Stimulated activated naive CD8-positive, alpha-beta T cell treated with anti-CD3 and anti-CD28 coated beads, Interleukin-15, Interleukin-2, amounts not matched to agents 100 ng/mL and 50 ng/mL, for 24 hours (primary cell): ENCODE results near the gene SHC3.
A peak's percentile ranks its signal among the peaks of the same experiment; 100 is the strongest.

Source experiments
- H3K27ac Mint-ChIP-seq: one replicate; pipeline ENCODE4 v1.8.0; 2021; ENCODE audit warnings: mild to moderate bottlenecking, mixed read lengths
- H3K27me3 Mint-ChIP-seq: one replicate; pipeline ENCODE4 v1.8.0; 2021; ENCODE audit warnings: mixed read lengths
- H3K36me3 Mint-ChIP-seq: one replicate; pipeline ENCODE4 v1.8.0; 2021; ENCODE audit warnings: low read depth, mixed read lengths
- H3K4me1 Mint-ChIP-seq: one replicate; pipeline ENCODE4 v1.8.0; 2021; ENCODE audit warnings: low read depth, mixed read lengths
- H3K4me3 Mint-ChIP-seq: one replicate; pipeline ENCODE4 v1.8.0; 2021; ENCODE audit warnings: mild to moderate bottlenecking, mixed read lengths
- H3K9me3 Mint-ChIP-seq: one replicate; pipeline ENCODE4 v1.8.0; 2021; ENCODE audit warnings: mixed read lengths

The SHC3 gene

GRCh38 chr9:88988796-88989641 lies 189.6 kb downstream of the SHC3 start:
- Mint-ChIP-seq H3K27ac (peak overlapping the region; percentile 74), H3K4me1 (peaks cover 35% of the 10 kb centered on the region), H3K27me3 (peaks cover 34% of the 10 kb centered on the region), H3K4me3 (peak overlapping the region; percentile 62), H3K36me3 (no peaks in the 10 kb centered on the region), H3K9me3 (peaks cover 3% of the 10 kb centered on the region)

- H3K4me1 Mint-ChIP-seq, result peaks cover 35% of the 10 kb centered on the region
- H3K4me3 Mint-ChIP-seq, result no peak overlapping the region
- no peak overlapping the region for H3K27ac Mint-ChIP-seq
- H3K27me3 Mint-ChIP-seq, result peaks cover 23% of the 10 kb centered on the region
- no peaks in the 10 kb centered on the region for H3K36me3 Mint-ChIP-seq
- peaks cover 3% of the 10 kb centered on the region for H3K9me3 Mint-ChIP-seq
Observed at GRCh38 chr9:88987661-88988060, 191.0 kb downstream of the SHC3 start.

GRCh38 chr9:88986776-88987175 lies 191.8 kb downstream of the SHC3 start:
- no peaks in the 10 kb centered on the region for H3K36me3 Mint-ChIP-seq
- H3K27ac Mint-ChIP-seq, result no peak overlapping the region
- peaks cover 3% of the 10 kb centered on the region for H3K9me3 Mint-ChIP-seq

DNA sequence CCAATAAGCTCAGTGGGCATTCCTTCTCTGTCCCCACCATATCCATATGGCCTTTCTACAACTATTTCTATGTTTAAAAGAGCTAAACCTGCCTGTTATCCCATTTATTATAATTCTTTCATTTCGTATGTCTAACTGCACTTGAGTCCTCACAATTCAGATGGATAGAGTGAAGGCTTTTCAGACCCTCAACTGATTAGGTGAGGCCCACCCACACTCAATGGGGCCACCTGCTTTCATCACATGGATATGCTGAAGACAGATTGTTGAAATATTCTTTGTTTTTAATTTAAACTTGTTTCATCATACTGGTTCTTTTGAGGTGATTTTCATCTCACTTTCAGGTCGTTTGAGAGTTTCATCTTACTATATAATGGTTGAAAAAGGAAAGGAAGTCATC lies 193.0 kb downstream of the SHC3 start:
- Mint-ChIP-seq H3K36me3 (no peaks in the 10 kb centered on the region), H3K4me3 (no peak overlapping the region), H3K27ac (no peak overlapping the region), H3K4me1 (peaks cover 28% of the 10 kb centered on the region), H3K27me3 (peaks cover 17% of the 10 kb centered on the region), H3K9me3 (peaks cover 3% of the 10 kb centered on the region)

More at GRCh38 chr9:88986776-88987175, 191.8 kb downstream of the SHC3 start:
- Mint-ChIP-seq H3K4me1 (peaks cover 29% of the 10 kb centered on the region), H3K27me3 (peaks cover 18% of the 10 kb centered on the region), H3K4me3 (no peak overlapping the region)

GRCh38 chr9:88984543-88984883 lies 194.1 kb downstream of the SHC3 start:
- no peak overlapping the region for H3K27ac Mint-ChIP-seq
- H3K9me3 Mint-ChIP-seq, result peaks cover 3% of the 10 kb centered on the region
- peaks cover 17% of the 10 kb centered on the region for H3K4me1 Mint-ChIP-seq
- no peaks in the 10 kb centered on the region for H3K36me3 Mint-ChIP-seq
- H3K27me3 Mint-ChIP-seq, result peaks cover 12% of the 10 kb centered on the region
- no peak overlapping the region for H3K4me3 Mint-ChIP-seq

DNA sequence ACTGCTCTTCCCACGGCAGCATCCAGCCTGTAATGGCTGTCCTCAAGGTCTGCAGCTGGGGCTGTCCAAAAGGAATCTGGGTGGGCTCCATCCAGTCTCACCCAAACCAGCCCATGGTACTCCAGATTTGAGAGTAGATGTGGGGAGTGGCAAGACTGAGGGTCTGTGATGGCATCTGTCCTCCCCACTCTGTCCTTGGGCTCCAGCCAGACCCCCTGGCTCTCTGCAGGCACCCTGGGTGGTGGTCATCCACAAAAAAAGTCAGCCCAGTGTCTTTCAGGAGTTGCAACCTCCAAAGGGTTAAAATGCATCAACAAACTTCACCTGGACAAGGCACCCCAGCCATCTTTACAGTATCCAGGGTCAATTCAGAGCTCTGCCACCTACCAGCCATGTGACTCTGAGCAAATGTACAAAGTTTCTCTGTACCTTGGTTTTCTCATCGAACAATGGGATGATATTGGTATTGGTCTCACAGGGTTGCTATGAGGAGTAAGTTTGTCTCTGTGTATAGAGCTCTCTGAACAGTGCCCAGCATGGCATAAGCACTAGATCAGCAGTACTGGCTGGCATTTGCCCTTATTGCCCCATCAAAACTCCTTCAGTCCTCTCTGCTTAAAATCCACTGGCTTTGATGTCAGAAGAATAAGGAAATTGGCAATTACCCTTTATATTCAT lies 194.6 kb downstream of the SHC3 start:
- Mint-ChIP-seq H3K27me3 (peaks cover 8% of the 10 kb centered on the region), H3K4me1 (peaks cover 12% of the 10 kb centered on the region), H3K9me3 (peaks cover 3% of the 10 kb centered on the region), H3K4me3 (no peak overlapping the region), H3K36me3 (no peaks in the 10 kb centered on the region), H3K27ac (no peak overlapping the region)

DNA sequence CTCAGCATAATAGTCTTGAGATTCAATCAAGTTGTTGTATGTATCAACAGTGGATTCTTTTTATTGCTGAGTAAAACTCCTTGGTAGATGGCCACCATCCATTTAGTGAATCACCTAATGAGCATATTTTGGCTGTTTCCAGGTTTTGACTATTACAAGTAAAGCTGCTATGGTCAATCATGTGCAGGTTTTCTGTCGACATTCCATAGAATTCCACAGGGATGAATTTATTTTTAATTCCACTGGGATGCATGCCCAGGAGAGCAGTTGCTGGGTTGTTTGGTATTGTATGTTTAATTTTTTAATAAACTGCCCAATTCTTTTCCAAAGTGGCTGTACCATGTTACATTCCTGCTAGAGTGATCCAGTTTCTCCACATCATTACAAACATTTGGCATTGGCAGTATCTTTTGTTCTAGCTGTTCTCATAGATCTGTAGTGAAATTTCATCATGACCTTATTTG lies 197.8 kb downstream of the SHC3 start:
- Mint-ChIP-seq H3K4me3 (no peak overlapping the region), H3K4me1 (peaks cover 16% of the 10 kb centered on the region), H3K27ac (no peak overlapping the region), H3K27me3 (peaks cover 19% of the 10 kb centered on the region), H3K9me3 (no peaks in the 10 kb centered on the region), H3K36me3 (no peaks in the 10 kb centered on the region)

DNA sequence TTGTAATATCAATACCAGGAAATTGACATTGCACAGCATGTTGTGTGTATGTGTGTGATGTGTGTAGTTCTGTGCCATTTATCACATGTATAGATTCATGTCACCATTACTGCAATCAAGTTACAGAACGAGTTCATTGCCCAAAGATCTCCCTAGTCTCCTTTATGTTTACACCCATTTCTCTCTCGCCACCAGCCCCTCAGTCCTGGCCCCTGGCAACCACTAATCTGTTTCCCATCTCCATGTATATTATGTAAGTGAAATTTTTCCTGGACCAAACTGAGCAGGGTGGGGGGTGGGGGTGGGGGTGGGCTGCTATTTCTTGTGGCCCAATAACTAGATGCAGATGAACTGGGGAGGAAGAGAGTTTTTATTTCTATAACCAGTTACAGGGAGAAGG lies 198.8 kb downstream of the SHC3 start:
- H3K36me3 Mint-ChIP-seq, result no peaks in the 10 kb centered on the region
- H3K9me3 Mint-ChIP-seq, result no peaks in the 10 kb centered on the region
- H3K4me1 Mint-ChIP-seq, result peaks cover 16% of the 10 kb centered on the region
- no peak overlapping the region for H3K4me3 Mint-ChIP-seq
- no peak overlapping the region for H3K27ac Mint-ChIP-seq
- peaks cover 15% of the 10 kb centered on the region for H3K27me3 Mint-ChIP-seq

DNA sequence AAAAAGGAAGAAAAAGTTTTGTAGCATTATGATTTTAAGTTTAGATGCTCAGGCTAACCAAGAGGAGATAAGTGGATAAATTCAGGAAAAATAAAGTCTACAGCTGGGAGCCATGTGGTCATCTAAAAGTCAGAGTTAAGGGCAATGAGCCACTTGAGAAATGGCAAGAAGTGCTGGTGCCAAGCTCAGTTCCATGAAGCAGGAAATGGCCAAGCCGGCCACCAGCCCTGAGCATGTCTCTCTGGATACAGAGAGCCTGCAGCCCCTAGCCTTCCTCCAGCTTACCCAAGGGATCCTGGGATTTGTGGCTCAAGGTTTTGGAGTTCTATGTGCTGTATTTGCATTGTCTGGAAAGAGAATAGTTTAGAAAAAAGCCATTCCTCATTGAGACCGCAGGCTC lies 199.6 kb downstream of the SHC3 start:
- H3K4me3 Mint-ChIP-seq, result no peak overlapping the region
- no peaks in the 10 kb centered on the region for H3K9me3 Mint-ChIP-seq
- H3K27me3 Mint-ChIP-seq, result peaks cover 14% of the 10 kb centered on the region
- H3K27ac Mint-ChIP-seq, result no peak overlapping the region
- peaks cover 16% of the 10 kb centered on the region for H3K4me1 Mint-ChIP-seq
- no peaks in the 10 kb centered on the region for H3K36me3 Mint-ChIP-seq

DNA sequence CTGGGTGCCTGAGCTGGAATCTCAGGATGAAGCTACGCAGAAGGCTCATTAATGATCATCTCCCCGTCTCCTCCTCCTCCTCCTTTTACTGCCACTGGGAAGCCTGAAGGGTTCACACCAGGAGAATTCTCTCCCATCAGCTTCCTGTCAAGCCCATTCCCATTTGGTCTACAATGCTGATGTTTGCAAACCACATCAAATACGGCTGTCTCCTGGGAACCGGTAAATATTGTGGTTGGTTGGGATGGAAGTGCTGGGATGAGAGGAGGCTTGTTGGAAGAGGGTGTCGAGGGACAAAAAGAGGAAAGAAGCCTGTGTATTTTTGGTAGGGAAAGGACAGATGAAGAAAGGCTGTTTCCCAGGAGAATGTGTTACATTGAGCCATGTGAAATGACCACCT lies 200.6 kb downstream of the SHC3 start:
- Mint-ChIP-seq H3K27ac (no peak overlapping the region), H3K4me3 (no peak overlapping the region), H3K27me3 (peaks cover 14% of the 10 kb centered on the region), H3K4me1 (peaks cover 16% of the 10 kb centered on the region), H3K9me3 (no peaks in the 10 kb centered on the region), H3K36me3 (no peaks in the 10 kb centered on the region)

DNA sequence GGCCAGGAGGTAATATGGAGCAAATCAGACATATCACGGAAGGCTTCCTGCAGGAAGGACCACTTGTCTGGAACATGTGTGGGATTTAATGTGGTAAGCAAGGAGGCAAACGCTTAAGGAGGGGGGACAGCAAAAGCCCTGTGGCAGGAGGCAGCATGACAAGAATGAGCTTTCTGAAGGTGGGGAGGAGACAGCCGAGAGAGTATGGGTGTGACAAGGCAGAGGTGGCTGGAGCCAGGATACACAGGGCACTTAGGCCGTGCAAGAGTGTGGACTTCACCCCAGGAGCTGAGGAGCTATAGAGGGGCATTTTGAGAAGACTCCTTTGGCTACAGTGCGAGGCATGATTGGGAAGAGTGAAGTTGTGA lies 201.7 kb downstream of the SHC3 start:
- Mint-ChIP-seq H3K9me3 (no peaks in the 10 kb centered on the region), H3K36me3 (no peaks in the 10 kb centered on the region), H3K27ac (peak overlapping the region; percentile 71), H3K27me3 (peaks cover 14% of the 10 kb centered on the region), H3K4me3 (peak overlapping the region; percentile 11), H3K4me1 (peaks cover 16% of the 10 kb centered on the region)

DNA sequence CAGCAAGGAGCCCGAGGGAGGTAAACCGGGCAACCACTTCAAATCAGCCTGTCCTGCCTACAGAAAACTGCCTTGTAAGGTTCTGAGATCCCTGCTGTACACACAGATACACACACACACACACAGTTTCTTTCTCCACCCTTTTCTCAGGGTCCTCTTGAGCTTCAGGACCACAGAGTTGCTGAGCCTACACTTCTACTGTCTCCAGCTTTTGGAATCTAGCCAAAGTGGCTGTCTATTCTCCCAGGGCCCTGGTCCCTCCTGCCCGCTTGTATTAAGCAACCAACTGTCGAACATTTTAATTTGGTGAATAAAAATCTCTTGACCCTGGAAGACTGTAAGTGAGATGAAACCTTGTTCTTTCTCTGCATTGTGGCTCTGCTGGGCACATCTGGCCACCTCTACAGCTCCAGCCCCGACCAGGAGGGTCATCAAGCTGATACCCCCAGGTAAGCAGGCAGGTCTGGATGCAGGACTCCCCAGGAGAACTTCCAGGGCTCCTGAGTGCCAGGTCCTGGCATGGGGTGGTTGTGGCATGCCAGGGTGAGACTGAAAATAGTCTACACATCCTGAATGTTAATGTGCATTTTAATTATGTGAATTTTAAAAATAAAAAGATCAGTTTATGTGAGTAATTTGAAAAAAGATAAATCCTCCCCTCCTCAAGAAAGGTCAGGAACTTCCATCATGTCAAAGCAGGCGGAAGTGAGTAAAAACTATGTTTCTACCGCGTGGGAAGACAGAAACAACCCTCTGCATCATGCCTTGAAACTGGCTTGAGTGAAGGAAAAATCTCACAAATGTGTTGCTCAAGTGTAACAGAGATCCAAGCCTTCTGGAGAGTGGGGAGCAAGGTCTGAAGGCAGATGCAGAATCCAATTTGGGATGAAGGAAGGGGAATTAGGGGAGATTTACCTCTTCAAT lies 202.4 kb downstream of the SHC3 start:
- H3K4me1 Mint-ChIP-seq, result peaks cover 16% of the 10 kb centered on the region
- peak overlapping the region; percentile 11 for H3K4me3 Mint-ChIP-seq
- no peaks in the 10 kb centered on the region for H3K36me3 Mint-ChIP-seq
- H3K9me3 Mint-ChIP-seq, result no peaks in the 10 kb centered on the region
- peak overlapping the region; percentile 71 for H3K27ac Mint-ChIP-seq
- H3K27me3 Mint-ChIP-seq, result peaks cover 14% of the 10 kb centered on the region

- H3K4me3 Mint-ChIP-seq, result no peak overlapping the region
- no peaks in the 10 kb centered on the region for H3K9me3 Mint-ChIP-seq
- no peak overlapping the region for H3K27ac Mint-ChIP-seq
- peaks cover 16% of the 10 kb centered on the region for H3K4me1 Mint-ChIP-seq
- H3K36me3 Mint-ChIP-seq, result no peaks in the 10 kb centered on the region
- peaks cover 14% of the 10 kb centered on the region for H3K27me3 Mint-ChIP-seq
Observed at GRCh38 chr9:88974641-88975040, 204.0 kb downstream of the SHC3 start.

DNA sequence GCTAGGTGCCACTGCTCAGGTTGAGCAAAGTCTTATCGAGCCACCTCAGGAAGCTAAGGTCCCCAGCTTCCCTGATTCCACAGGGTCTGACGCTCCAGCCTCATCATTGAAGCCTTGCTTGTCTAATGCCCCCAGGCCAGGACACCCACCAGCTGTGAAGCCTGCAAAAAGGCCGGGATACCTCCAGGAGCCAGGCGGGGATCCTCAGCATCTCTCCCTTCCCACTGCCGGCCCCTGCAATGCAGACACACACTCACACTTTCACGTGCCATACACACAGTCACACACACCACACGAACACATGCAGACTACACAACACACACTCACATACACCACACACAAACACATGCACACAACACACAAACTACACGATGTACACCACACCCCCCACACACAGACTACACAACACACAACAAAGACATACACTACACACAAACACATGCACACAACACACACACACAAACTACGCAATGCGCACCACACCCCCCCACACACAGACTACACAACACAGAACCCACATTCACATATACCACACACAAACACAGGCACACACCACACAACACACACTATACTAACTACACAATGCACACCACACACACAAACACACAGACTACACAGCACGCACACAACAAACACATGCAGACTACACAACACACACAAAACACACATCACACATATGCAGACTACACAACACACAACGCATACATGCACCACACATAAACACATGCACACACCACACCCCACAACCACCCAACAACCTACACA lies 205.2 kb downstream of the SHC3 start:
- H3K4me3 Mint-ChIP-seq, result no peak overlapping the region
- peaks cover 16% of the 10 kb centered on the region for H3K4me1 Mint-ChIP-seq
- peaks cover 14% of the 10 kb centered on the region for H3K27me3 Mint-ChIP-seq
- H3K36me3 Mint-ChIP-seq, result no peaks in the 10 kb centered on the region
- no peak overlapping the region for H3K27ac Mint-ChIP-seq
- no peaks in the 10 kb centered on the region for H3K9me3 Mint-ChIP-seq
